Neural progenitor cell (in vitro differentiated cells): ENCODE measurements around the gene NOX5.

Source experiments
- EZH2 ChIP-seq: fragments of 200-600 bp; sonication (generic); IDR thresholded peaks from 2 replicates; pipeline ENCODE4 v1.6.1; 2017; ENCODE audit warnings: antibody characterized with exemption, mild to moderate bottlenecking, moderate library complexity
- TF ChIP-seq, protein P1 (sequence below): fragments of 200-600 bp; sonication (generic); IDR thresholded peaks from 2 replicates; pipeline ENCODE4 v1.5.1; 2017; ENCODE audit warnings: antibody characterized with exemption, mild to moderate bottlenecking

DNA sequence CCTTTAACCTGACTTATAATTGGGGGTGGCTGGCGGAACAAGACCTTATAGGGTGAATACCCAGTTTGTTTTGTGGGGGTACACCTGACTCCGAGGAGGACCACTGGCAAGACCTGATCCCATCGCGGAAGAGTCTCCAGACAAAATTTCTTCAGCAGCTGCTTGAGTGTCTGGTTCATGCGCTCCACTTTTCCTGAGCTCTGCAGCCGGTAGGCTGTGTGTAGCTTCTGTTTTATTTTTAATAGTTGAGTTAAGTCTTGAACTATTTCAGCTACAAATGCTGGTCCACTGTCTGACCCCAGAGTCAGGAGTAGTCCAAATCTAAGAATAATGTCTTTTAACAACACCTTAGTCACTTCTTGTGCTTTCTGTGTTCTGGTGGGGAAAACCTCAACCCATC lies 21.2 kb upstream of the NOX5 start:
- no peak for TF ChIP-seq EZH2
- TF ChIP-seq, protein P1, sequence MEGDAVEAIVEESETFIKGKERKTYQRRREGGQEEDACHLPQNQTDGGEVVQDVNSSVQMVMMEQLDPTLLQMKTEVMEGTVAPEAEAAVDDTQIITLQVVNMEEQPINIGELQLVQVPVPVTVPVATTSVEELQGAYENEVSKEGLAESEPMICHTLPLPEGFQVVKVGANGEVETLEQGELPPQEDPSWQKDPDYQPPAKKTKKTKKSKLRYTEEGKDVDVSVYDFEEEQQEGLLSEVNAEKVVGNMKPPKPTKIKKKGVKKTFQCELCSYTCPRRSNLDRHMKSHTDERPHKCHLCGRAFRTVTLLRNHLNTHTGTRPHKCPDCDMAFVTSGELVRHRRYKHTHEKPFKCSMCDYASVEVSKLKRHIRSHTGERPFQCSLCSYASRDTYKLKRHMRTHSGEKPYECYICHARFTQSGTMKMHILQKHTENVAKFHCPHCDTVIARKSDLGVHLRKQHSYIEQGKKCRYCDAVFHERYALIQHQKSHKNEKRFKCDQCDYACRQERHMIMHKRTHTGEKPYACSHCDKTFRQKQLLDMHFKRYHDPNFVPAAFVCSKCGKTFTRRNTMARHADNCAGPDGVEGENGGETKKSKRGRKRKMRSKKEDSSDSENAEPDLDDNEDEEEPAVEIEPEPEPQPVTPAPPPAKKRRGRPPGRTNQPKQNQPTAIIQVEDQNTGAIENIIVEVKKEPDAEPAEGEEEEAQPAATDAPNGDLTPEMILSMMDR, result no peak
